ENCODE data around the gene CSNK1A1. TPM values are rescaled to one million over a fixed set of nuclear protein-coding genes. Genes with fewer than 3 reads are reported as not detected.
"Not testable (repeated sequence)": the region's sequence is repeated elsewhere in the genome, so short reads cannot be mapped to it uniquely, and the experiment has no call there.

The CSNK1A1 gene
- total RNA-seq, 2 experiments from 2014 or later = 169 to 203 TPM

- intact Hi-C loops (cut with DNase I, micrococcal nuclease) = no loop called here
- POLR2A ChIA-PET = interaction anchor here (0.6 kb wide), 1 partner anchor 107 kb away, joined by 3 read pairs; no protein-coding TSS in a partner anchor
- Mint-ChIP-seq H3K36me3 (ENCODE audit: low read depth) (no peaks in the 10 kb centered on the region), H3K27me3 (no peaks in the 10 kb centered on the region), H3K4me1 (no peaks in the 10 kb centered on the region), H3K27ac (no peak overlapping the region), H3K9me3 (ENCODE audit: low read depth) (no peaks in the 10 kb centered on the region), H3K4me3 (no peak overlapping the region)
- CTCF ChIA-PET = interaction anchor here (0.6 to 1.3 kb wide), 3 partner anchors 12 to 76 kb away, joined by 3 to 8 read pairs (median 3); no protein-coding TSS in a partner anchor
- ATAC-seq (no peak), DNase-seq (no peak)
Measured at GRCh38 chr5:149453618-149454415, 97.4 kb downstream of the CSNK1A1 start.

- DNase-seq (no peak), ATAC-seq (no peak)
- Mint-ChIP-seq H3K9me3 (ENCODE audit: low read depth) (no peaks in the 10 kb centered on the region), H3K4me3 (no peak overlapping the region), H3K27ac (no peak overlapping the region), H3K4me1 (no peaks in the 10 kb centered on the region), H3K27me3 (no peaks in the 10 kb centered on the region), H3K36me3 (ENCODE audit: low read depth) (no peaks in the 10 kb centered on the region)
- intact Hi-C loops (cut with DNase I, micrococcal nuclease) = no loop called here
- CTCF ChIA-PET = interaction anchor here (0.8 to 1.3 kb wide), 2 partner anchors 11 to 25 kb away, joined by 3 to 8 read pairs; no protein-coding TSS in a partner anchor
- POLR2A ChIA-PET = no interaction called here
Measured at GRCh38 chr5:149452665-149453617, 98.3 kb downstream of the CSNK1A1 start.

- CTCF ChIA-PET = no interaction called here
- DNase-seq = no peak
- Mint-ChIP-seq H3K27me3 (no peaks in the 10 kb centered on the region), H3K36me3 (ENCODE audit: low read depth) (no peaks in the 10 kb centered on the region), H3K4me1 (no peaks in the 10 kb centered on the region), H3K4me3 (no peak overlapping the region), H3K27ac (no peak overlapping the region), H3K9me3 (ENCODE audit: low read depth) (no peaks in the 10 kb centered on the region)
- ATAC-seq = no peak
- POLR2A ChIA-PET = no interaction called here
- intact Hi-C loops (cut with DNase I, micrococcal nuclease) = no loop called here
Measured at GRCh38 chr5:149452007-149452664, 99.1 kb downstream of the CSNK1A1 start.

DNA sequence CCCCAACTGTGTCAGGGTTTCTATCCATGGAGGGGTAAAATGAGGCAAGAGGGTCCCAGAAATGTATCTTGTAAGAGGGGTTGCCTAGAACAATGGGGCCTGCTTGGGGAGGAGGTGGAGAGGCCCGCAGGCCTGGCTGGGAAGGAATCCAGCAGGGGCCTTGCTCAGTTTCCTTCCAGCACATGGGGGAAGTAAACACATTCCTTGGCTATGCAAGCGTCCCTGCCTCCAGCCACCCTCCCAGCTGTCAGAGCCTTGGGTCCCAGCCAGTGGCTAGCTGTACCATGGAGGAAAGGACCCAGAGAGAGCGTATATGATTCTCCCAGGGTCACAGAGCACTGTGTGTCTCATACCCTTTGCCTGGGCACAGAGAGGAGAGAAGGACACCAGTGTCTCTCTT, 101.0 kb downstream of the CSNK1A1 start:
- CTCF ChIA-PET = no interaction called here
- Mint-ChIP-seq H3K4me1 (no peaks in the 10 kb centered on the region), H3K9me3 (ENCODE audit: low read depth) (no peaks in the 10 kb centered on the region), H3K36me3 (ENCODE audit: low read depth) (no peaks in the 10 kb centered on the region), H3K4me3 (no peak overlapping the region), H3K27me3 (no peaks in the 10 kb centered on the region), H3K27ac (no peak overlapping the region)
- POLR2A ChIA-PET = no interaction called here
- intact Hi-C loops (cut with DNase I, micrococcal nuclease) = no loop called here
- ATAC-seq (no peak), DNase-seq (no peak)

- Mint-ChIP-seq H3K27me3 (no peaks in the 10 kb centered on the region), H3K27ac (no peak overlapping the region), H3K36me3 (ENCODE audit: low read depth) (no peaks in the 10 kb centered on the region), H3K4me3 (no peak overlapping the region), H3K9me3 (ENCODE audit: low read depth) (no peaks in the 10 kb centered on the region), H3K4me1 (no peaks in the 10 kb centered on the region)
- DNase-seq (peak; percentile 46), ATAC-seq (no peak)
- POLR2A ChIA-PET = no interaction called here
- intact Hi-C loops (cut with DNase I, micrococcal nuclease) = loop anchor here in 1 of 2 experiments (1.0 kb wide), 1 partner anchor 115 kb away; no protein-coding TSS in a partner anchor
- CTCF ChIA-PET = interaction anchor here (1.0 to 1.3 kb wide), 3 partner anchors 18 to 114 kb away, joined by 3 to 4 read pairs (median 3); no protein-coding TSS in a partner anchor
Measured at GRCh38 chr5:149448831-149449714, 102.2 kb downstream of the CSNK1A1 start.

GRCh38 chr5:149448431-149448830, 102.8 kb downstream of the CSNK1A1 start:
- ChIA-PET CTCF (interaction anchor here (1.0 to 1.3 kb wide), 3 partner anchors 19 to 115 kb away, joined by 3 to 4 read pairs (median 3); no protein-coding TSS in a partner anchor), POLR2A (no interaction called here)
- Mint-ChIP-seq H3K4me3 (no peak overlapping the region), H3K27me3 (no peaks in the 10 kb centered on the region), H3K4me1 (no peaks in the 10 kb centered on the region), H3K9me3 (ENCODE audit: low read depth) (no peaks in the 10 kb centered on the region), H3K36me3 (ENCODE audit: low read depth) (no peaks in the 10 kb centered on the region), H3K27ac (no peak overlapping the region)
- intact Hi-C loops (cut with DNase I, micrococcal nuclease) = no loop called here
- no peak for ATAC-seq
- no peak for DNase-seq

DNA sequence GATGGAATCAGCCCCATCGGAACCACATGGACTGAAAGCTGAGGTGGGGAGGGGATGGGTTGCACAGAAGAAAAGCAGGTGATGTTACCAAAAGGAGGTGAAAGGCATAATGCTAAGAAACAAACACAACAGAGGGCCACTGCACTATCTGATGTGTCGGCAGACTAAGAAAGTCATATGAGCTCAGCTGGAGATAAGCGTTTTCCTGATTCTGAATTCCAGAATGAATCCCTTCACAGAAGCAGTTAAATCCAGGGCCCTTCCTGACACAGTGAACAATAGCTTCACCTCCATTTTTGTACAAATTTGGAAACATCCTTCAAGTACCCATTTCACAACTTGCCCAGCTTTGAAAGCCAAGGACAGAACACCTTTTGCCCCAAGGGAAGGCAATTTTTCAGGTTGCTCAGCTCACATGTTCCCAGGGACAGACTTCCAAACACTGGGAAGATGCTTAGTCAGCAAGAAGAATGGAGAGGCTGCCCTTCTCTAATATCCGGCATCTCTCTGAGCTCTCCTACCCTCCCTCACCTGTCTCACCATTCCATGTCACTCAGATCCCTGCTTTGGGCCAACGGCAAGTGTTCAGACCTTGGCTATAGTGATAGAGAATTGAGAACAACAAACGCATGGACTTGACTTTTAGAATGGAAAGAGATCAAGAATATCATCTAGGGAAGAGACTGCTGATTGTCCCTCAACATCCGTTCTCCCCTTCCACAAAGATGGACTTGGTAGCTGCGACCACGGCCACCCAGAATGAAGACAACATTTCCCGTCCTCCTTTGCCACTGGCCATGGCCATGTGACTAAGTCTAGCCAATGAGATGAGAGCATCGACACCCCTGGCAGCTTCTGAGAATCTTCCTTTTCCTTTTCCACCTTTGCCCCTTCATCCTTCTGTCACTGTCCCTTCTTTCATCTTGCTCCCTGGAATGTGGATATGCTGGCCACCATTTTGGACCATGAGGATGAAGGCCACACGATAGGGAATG, 103.6 kb downstream of the CSNK1A1 start:
- Mint-ChIP-seq H3K4me1 (no peaks in the 10 kb centered on the region), H3K27ac (no peak overlapping the region), H3K4me3 (no peak overlapping the region), H3K27me3 (no peaks in the 10 kb centered on the region), H3K36me3 (ENCODE audit: low read depth) (no peaks in the 10 kb centered on the region), H3K9me3 (ENCODE audit: low read depth) (no peaks in the 10 kb centered on the region)
- CTCF ChIA-PET = interaction anchor here (0.8 to 3.9 kb wide), 7 partner anchors 8 to 117 kb away, joined by 3 to 32 read pairs (median 3); no protein-coding TSS in a partner anchor
- no peak for ATAC-seq
- intact Hi-C loops (cut with DNase I, micrococcal nuclease) = no loop called here
- POLR2A ChIA-PET = interaction anchor here (0.5 kb wide), 1 partner anchor 43 kb away, joined by 3 read pairs; no protein-coding TSS in a partner anchor
- no peak for DNase-seq

DNA sequence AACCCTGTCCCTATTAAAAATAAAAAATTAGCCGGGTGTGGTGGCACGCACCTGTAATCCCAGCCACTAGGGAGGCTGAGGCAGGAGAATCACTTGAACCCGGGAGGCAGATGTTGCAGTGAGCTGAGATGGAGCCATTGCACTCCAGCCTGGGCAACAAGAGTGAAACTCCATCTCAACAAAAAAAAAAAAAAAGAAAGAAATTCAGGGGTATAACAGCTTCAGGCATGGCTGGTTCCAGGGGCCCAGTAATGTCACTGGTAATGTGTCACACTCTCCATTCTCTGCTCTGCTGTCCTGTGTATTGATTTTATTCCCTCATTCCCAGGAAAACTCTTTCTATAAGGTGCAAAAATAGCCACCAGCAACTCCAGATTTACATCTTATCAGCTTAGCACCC, 104.4 kb downstream of the CSNK1A1 start:
- H3K9me3 Mint-ChIP-seq (ENCODE audit: low read depth); intact Hi-C loops (cut with DNase I, micrococcal nuclease); H3K36me3 Mint-ChIP-seq (ENCODE audit: low read depth); H3K4me1 Mint-ChIP-seq; H3K27me3 Mint-ChIP-seq; H3K4me3 Mint-ChIP-seq; ATAC-seq; H3K27ac Mint-ChIP-seq; DNase-seq: not testable (repeated sequence)
- CTCF ChIA-PET = interaction anchor here (0.8 to 3.9 kb wide), 9 partner anchors 12 to 129 kb away, joined by 3 to 32 read pairs (median 6); no protein-coding TSS in a partner anchor
- POLR2A ChIA-PET = interaction anchor here (0.7 kb wide), 1 partner anchor 13 kb away, joined by 6 read pairs; no protein-coding TSS in a partner anchor

DNA sequence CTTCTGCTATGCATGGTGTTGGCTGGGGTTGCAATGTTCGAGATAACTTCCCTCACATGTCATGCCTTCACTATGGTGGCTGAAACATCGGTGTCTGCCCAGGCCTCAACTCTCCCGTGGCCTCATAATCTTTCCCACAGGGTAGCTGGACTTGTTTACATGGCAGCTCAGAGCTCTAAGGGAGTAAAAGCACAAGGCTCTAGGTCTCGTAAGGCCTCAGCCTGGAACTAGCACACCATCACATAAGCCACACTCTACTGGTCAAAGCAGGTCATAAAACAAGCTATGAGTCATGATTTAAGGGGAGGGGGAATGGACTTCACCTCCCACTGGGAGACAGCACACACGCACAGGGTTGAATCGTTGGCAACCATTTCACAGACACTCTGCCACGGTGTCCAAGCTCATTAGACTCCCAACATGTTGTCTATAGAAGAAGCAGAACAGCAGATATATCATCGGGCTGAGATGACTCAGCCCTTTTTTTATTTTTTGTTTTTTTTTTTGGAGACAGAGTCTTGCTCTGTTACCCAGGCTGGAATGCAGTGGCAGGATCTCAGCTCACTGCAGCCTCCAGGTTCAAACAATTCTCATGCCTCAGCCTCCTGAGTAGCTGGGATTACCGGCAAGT, 105.4 kb downstream of the CSNK1A1 start:
- POLR2A ChIA-PET = interaction anchor here (0.6 to 0.7 kb wide), 2 partner anchors 12 to 40 kb away, joined by 4 to 6 read pairs; no protein-coding TSS in a partner anchor
- intact Hi-C loops (cut with DNase I, micrococcal nuclease) = no loop called here

More for the DNA sequence above, 105.4 kb downstream of the CSNK1A1 start:
- Mint-ChIP-seq H3K4me1 (peaks cover 2% of the 10 kb centered on the region), H3K27ac (no peak overlapping the region), H3K9me3 (ENCODE audit: low read depth) (no peaks in the 10 kb centered on the region), H3K36me3 (ENCODE audit: low read depth) (no peaks in the 10 kb centered on the region), H3K4me3 (no peak overlapping the region), H3K27me3 (no peaks in the 10 kb centered on the region)
- no peak for ATAC-seq
- DNase-seq = no peak
- CTCF ChIA-PET = interaction anchor here (1.2 to 3.9 kb wide), 10 partner anchors 10 to 128 kb away, joined by 3 to 32 read pairs (median 8); no protein-coding TSS in a partner anchor
